Measurements from ENCODE around the gene MTA1. TPM values are rescaled to one million over a fixed set of nuclear protein-coding genes. Genes with fewer than 3 reads are reported as not detected.

Gene MTA1
- total and polyA plus RNA-seq, 2 of the 8 experiments (the other 6 are each of a cell fraction or from before 2014, with no cell fraction given), result 73.9 to 221 TPM

DNA sequence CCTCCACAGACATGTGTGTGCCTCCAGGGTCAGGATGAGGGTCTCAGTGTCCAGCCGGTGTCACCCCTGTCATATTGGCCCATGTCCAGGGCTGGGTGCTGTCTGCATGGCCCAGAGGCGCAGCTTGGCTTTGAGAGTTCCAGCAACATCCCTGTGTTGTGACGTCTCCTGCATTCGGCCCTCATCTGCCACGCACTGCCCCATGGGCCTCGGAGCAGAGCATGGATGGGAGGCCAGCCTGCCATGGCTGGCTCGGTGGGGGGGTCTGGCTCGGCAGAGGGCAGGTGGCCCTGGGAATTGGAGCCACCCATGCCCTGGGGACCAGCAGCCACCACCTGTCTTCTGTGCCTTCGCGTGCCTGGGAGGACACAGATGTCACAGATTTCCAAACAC is 32.1 kb upstream of the MTA1 start:
- no peak overlapping the region for H4K5ac ChIP-seq (ENCODE audit: insufficient read length, low read depth, low read length)
- no peaks in the 10 kb centered on the region; the same call in 1 of the 2 replicates for H3K79me1 ChIP-seq (ENCODE audit: low read depth, low read length)
- H3K4me1 ChIP-seq (replicated peaks in 1 of 4; ENCODE audit: control insufficient read depth in 3 of 4, insufficient read depth in 4 of 4, low read length in 3 of 4), result no peaks in the 10 kb centered on the region
- H2BK12ac ChIP-seq (ENCODE audit: low read depth, low read length), result no peak overlapping the region
- no peak overlapping the region for H2BK120ac ChIP-seq (replicated peaks; ENCODE audit: low read depth, low read length)
- H2AK5ac ChIP-seq (ENCODE audit: low read depth, low read length), result no peak overlapping the region
- no peaks in the 10 kb centered on the region for H3K27me3 ChIP-seq (replicated peaks in 1 of 4; ENCODE audit: control insufficient read depth in 3 of 4, extremely low read depth in 1 of 4, insufficient read depth in 3 of 4, low read length in 3 of 4)
- H2AFZ ChIP-seq (ENCODE audit: low read length), result no peak overlapping the region
- H3K4me2 ChIP-seq (ENCODE audit: insufficient read depth in 1 of 2, low read depth in 2 of 2, low read length in 2 of 2), result no peak overlapping the region
- ChIA-PET POLR2A (ENCODE audit: partially characterized antibody) (no interaction called here), CTCF (ENCODE audit: partially characterized antibody) (no interaction called here)
- WGBS, 2 experiments (ENCODE audit: extremely low coverage in 1 of 2, insufficient coverage in 1 of 2, insufficient read length in 1 of 2, insufficient replicate concordance in 2 of 2, low coverage in 1 of 2, low lambda C conversion rate in 2 of 2, missing lambda C conversion rate in 1 of 2), result 95% methylated on average over 10 of the region's 10 CpGs; no CpG with 5 or more reads in 1 of the 2 experiments
- H3K27ac ChIP-seq (ENCODE audit: low read depth, low read length), result no peak overlapping the region
- H3K23ac ChIP-seq (ENCODE audit: insufficient read length), result no peak overlapping the region
- TF ChIP-seq CBX8 (IDR thresholded peaks at IDR 0.05; ENCODE audit: borderline replicate concordance, low read depth, low read length) (no peak), EZH2 (IDR thresholded peaks at IDR 0.05; ENCODE audit: low read depth, low read length, severe bottlenecking) (no peak), GABPA (IDR thresholded peaks at IDR 0.05; ENCODE audit: borderline replicate concordance, insufficient read depth, low read length) (no peak)
- peaks cover 3 to 25% (median 9%) of the 10 kb centered on the region in 4 experiments; a peak in 5 of 8 replicates for H3K36me3 ChIP-seq (ENCODE audit: control insufficient read depth in 2 of 4, insufficient read depth in 4 of 4, low read length in 3 of 4)
- H3K79me2 ChIP-seq (ENCODE audit: control insufficient read depth in 1 of 2, insufficient read depth in 2 of 2, low read length in 2 of 2), result no peaks in the 10 kb centered on the region
- no peak overlapping the region for H4K91ac ChIP-seq (replicated peaks; ENCODE audit: insufficient read length, low read length)
- no peak overlapping the region for H4K8ac ChIP-seq (ENCODE audit: extremely low read depth, insufficient read depth, low read length)
- FAIRE-seq, result no peak
- no peaks in the 10 kb centered on the region for H3K23me2 ChIP-seq (ENCODE audit: low read depth, low read length)
- no peak overlapping the region for H3K4me3 ChIP-seq (ENCODE audit: extremely low read depth in 1 of 4, insufficient read depth in 2 of 4, low read depth in 3 of 4, low read length in 4 of 4)
- H3K9me3 ChIP-seq (ENCODE audit: insufficient read depth in 2 of 2, low read depth in 1 of 2, low read length in 1 of 2), result no peaks in the 10 kb centered on the region
- H2BK20ac ChIP-seq (ENCODE audit: low read length), result no peak overlapping the region
- no peak overlapping the region for H3K18ac ChIP-seq (ENCODE audit: extremely low read depth, low read length)
- no peak overlapping the region for H3K56ac ChIP-seq (replicated peaks; ENCODE audit: insufficient read length, low read depth, low read length)
- H2BK5ac ChIP-seq (ENCODE audit: low read depth, low read length), result no peak overlapping the region
- DNase-seq (ENCODE audit: low read depth in 1 of 2, low spot score in 2 of 2), result no peak
- no peak overlapping the region for H3K14ac ChIP-seq (ENCODE audit: insufficient read length)
- H2BK15ac ChIP-seq (ENCODE audit: low read length), result no peak overlapping the region
- no peak overlapping the region for H3K9ac ChIP-seq (replicated peaks in 1 of 4; ENCODE audit: extremely low read depth in 1 of 4, low read depth in 3 of 4, low read length in 3 of 4)
- H3K4ac ChIP-seq (replicated peaks; ENCODE audit: insufficient read length, low read depth, low read length), result no peak overlapping the region
- H4K20me1 ChIP-seq (replicated peaks in 1 of 2; ENCODE audit: control insufficient read depth in 1 of 2, insufficient read depth in 2 of 2, low read length in 2 of 2), result peaks cover 0 to 8% of the 10 kb centered on the region in 2 experiments

Data from H1 (cell line).